ENCODE measurements around the gene STIP1. TPM values are rescaled to one million over a fixed set of nuclear protein-coding genes. Genes with fewer than 3 reads are reported as not detected.

The STIP1 gene
- total and polyA plus RNA-seq, 9 of the 15 experiments (the other 6 are each of a cell fraction or from before 2014, with no cell fraction given): 58.1 to 465 (median 346) TPM

DNA sequence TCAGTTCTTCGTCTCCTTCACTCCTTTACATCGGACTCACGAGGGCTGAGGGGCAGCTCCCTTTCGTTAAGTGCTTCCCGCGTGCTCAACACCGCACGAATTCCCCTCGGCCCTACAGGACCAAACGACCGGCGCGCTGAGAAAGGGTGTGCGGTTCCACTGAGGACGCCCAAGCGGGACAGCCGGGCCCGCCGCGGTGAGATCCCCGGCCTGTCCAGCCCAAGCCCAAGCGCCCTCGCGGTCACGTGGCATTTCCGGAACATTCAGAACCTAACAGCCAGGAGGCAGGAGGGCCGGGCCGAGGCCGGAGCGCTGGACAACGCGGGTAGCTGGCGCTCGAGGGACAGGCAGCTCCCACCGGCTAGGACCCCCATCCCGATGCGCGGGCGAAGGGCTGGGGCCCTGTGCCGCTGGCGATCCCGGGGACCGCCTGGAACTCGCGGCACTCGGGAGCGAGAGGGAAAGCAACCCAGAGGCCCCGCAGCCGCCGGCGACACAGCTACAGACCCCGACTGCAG, 737 bp upstream of the STIP1 start (continued):
- TF ChIP-seq, protein P1, sequence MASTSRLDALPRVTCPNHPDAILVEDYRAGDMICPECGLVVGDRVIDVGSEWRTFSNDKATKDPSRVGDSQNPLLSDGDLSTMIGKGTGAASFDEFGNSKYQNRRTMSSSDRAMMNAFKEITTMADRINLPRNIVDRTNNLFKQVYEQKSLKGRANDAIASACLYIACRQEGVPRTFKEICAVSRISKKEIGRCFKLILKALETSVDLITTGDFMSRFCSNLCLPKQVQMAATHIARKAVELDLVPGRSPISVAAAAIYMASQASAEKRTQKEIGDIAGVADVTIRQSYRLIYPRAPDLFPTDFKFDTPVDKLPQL (IDR thresholded peaks at IDR 0.05; ENCODE audit: extremely low read depth, insufficient read length): no peak
- TF ChIP-seq, protein P2, sequence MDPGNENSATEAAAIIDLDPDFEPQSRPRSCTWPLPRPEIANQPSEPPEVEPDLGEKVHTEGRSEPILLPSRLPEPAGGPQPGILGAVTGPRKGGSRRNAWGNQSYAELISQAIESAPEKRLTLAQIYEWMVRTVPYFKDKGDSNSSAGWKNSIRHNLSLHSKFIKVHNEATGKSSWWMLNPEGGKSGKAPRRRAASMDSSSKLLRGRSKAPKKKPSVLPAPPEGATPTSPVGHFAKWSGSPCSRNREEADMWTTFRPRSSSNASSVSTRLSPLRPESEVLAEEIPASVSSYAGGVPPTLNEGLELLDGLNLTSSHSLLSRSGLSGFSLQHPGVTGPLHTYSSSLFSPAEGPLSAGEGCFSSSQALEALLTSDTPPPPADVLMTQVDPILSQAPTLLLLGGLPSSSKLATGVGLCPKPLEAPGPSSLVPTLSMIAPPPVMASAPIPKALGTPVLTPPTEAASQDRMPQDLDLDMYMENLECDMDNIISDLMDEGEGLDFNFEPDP (CRISPR knock-in tag; IDR thresholded peaks at IDR 0.05): no peak
- no peak for TF ChIP-seq ARID1B (IDR thresholded peaks at IDR 0.05)
- TF ChIP-seq, protein P3, sequence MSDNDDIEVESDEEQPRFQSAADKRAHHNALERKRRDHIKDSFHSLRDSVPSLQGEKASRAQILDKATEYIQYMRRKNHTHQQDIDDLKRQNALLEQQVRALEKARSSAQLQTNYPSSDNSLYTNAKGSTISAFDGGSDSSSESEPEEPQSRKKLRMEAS (CRISPR knock-in tag; IDR thresholded peaks at IDR 0.05): peak; percentile 92
- TF ChIP-seq PTRF (tag; IDR thresholded peaks at IDR 0.05): no peak
- TF ChIP-seq, protein P4, sequence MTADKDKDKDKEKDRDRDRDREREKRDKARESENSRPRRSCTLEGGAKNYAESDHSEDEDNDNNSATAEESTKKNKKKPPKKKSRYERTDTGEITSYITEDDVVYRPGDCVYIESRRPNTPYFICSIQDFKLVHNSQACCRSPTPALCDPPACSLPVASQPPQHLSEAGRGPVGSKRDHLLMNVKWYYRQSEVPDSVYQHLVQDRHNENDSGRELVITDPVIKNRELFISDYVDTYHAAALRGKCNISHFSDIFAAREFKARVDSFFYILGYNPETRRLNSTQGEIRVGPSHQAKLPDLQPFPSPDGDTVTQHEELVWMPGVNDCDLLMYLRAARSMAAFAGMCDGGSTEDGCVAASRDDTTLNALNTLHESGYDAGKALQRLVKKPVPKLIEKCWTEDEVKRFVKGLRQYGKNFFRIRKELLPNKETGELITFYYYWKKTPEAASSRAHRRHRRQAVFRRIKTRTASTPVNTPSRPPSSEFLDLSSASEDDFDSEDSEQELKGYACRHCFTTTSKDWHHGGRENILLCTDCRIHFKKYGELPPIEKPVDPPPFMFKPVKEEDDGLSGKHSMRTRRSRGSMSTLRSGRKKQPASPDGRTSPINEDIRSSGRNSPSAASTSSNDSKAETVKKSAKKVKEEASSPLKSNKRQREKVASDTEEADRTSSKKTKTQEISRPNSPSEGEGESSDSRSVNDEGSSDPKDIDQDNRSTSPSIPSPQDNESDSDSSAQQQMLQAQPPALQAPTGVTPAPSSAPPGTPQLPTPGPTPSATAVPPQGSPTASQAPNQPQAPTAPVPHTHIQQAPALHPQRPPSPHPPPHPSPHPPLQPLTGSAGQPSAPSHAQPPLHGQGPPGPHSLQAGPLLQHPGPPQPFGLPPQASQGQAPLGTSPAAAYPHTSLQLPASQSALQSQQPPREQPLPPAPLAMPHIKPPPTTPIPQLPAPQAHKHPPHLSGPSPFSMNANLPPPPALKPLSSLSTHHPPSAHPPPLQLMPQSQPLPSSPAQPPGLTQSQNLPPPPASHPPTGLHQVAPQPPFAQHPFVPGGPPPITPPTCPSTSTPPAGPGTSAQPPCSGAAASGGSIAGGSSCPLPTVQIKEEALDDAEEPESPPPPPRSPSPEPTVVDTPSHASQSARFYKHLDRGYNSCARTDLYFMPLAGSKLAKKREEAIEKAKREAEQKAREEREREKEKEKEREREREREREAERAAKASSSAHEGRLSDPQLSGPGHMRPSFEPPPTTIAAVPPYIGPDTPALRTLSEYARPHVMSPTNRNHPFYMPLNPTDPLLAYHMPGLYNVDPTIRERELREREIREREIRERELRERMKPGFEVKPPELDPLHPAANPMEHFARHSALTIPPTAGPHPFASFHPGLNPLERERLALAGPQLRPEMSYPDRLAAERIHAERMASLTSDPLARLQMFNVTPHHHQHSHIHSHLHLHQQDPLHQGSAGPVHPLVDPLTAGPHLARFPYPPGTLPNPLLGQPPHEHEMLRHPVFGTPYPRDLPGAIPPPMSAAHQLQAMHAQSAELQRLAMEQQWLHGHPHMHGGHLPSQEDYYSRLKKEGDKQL (CRISPR knock-in tag; IDR thresholded peaks at IDR 0.05; ENCODE audit: borderline replicate concordance): 0 out of 2 replicates have a peak, but pooled peaks have one; percentile 33
- TF ChIP-seq ZNF197 (CRISPR knock-in tag; IDR thresholded peaks at IDR 0.05; ENCODE audit: low read depth): no peak
- TF ChIP-seq SP1 (CRISPR knock-in tag; IDR thresholded peaks at IDR 0.05): no peak
- TF ChIP-seq POLR2AphosphoS5 (IDR thresholded peaks at IDR 0.05; ENCODE audit: control insufficient read depth, insufficient read depth, low read depth, low read length): peak; percentile 89
- TF ChIP-seq ETV5 (CRISPR knock-in tag; IDR thresholded peaks at IDR 0.05; ENCODE audit: low read depth): peak; percentile 62; the same call in 1 of the 2 replicates
- peak; percentile 96 for TF ChIP-seq POLR2B (IDR thresholded peaks at IDR 0.05; ENCODE audit: low read depth, partially characterized antibody)
- peak; percentile 78; the same call in 1 of the 2 replicates for TF ChIP-seq GABPB2 (CRISPR knock-in tag; conservative IDR thresholded peaks at IDR 0.05)
- TF ChIP-seq, protein P5, sequence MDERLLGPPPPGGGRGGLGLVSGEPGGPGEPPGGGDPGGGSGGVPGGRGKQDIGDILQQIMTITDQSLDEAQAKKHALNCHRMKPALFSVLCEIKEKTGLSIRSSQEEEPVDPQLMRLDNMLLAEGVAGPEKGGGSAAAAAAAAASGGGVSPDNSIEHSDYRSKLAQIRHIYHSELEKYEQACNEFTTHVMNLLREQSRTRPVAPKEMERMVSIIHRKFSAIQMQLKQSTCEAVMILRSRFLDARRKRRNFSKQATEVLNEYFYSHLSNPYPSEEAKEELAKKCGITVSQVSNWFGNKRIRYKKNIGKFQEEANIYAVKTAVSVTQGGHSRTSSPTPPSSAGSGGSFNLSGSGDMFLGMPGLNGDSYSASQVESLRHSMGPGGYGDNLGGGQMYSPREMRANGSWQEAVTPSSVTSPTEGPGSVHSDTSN (CRISPR knock-in tag; IDR thresholded peaks at IDR 0.05; ENCODE audit: low read depth): no peak
- TF ChIP-seq, protein P5 (tag; conservative IDR thresholded peaks at IDR 0.05; ENCODE audit: low read depth): no peak
- peak; percentile 90 for TF ChIP-seq OTX1 (CRISPR knock-in tag; IDR thresholded peaks at IDR 0.05)
